GM23338 (cell line): ENCODE results near the gene SPTBN4. TPM values are rescaled to one million over a fixed set of nuclear protein-coding genes. Genes with fewer than 3 reads are reported as not detected.

ENCODE experiments used
- ATAC-seq: fragments of 200-7000 bp; cut with Tn5 transposase; 3 replicates; pipeline ENCODE4 v1.9.1; 2020
- DNase-seq: peaks from one replicate; pipeline ENCODE4 v3.0.0-alpha.2; 2015; ENCODE audit warnings: low spot score
- H2AFZ ChIP-seq: fragments of 200-600 bp; sonication (generic); 2 replicates; pipeline ENCODE4 v1.8.0; 2016; ENCODE audit warnings: antibody characterized with exemption, mild to moderate bottlenecking, moderate library complexity
- H3F3A ChIP-seq: fragments of 200-600 bp; sonication (generic); replicated peaks from 2 replicates; pipeline ENCODE4 v1.8.0; 2017; ENCODE audit warnings: antibody characterized with exemption, mixed run types, low read depth
- H3K27ac ChIP-seq: fragments of 200-600 bp; sonication (generic); 2 replicates; pipeline ENCODE4 v1.6.1; 2016; ENCODE audit warnings: low read depth
- H3K27me3 ChIP-seq: fragments of 200-600 bp; sonication (generic); 2 replicates; pipeline ENCODE4 v1.8.0; 2016; ENCODE audit warnings: mild to moderate bottlenecking, mixed run types, moderate library complexity; ENCODE audit not compliant: insufficient read depth
- H3K36me3 ChIP-seq: fragments of 200-600 bp; sonication (generic); 2 replicates; pipeline ENCODE4 v1.8.0; 2016; ENCODE audit warnings: mild to moderate bottlenecking; ENCODE audit not compliant: insufficient read depth
- H3K4me1 ChIP-seq: fragments of 200-600 bp; sonication (generic); 2 replicates; pipeline ENCODE4 v1.8.0; 2016; ENCODE audit warnings: mild to moderate bottlenecking, moderate library complexity; ENCODE audit not compliant: insufficient read depth
- H3K4me2 ChIP-seq: fragments of 200-600 bp; sonication (generic); 2 replicates; pipeline ENCODE4 v1.7.1; 2017; ENCODE audit warnings: mixed run types
- H3K4me3 ChIP-seq: fragments of 200-600 bp; sonication (generic); 2 replicates; pipeline ENCODE4 v1.6.1; 2016; ENCODE audit warnings: mixed run types
- H3K79me2 ChIP-seq: fragments of 200-600 bp; sonication (generic); replicated peaks from 2 replicates; pipeline ENCODE4 v1.8.0; 2017; ENCODE audit warnings: mild to moderate bottlenecking; ENCODE audit not compliant: insufficient read depth
- H3K9me2 ChIP-seq: fragments of 200-600 bp; sonication (generic); 2 replicates; pipeline ENCODE4 v1.8.0; 2017; ENCODE audit not compliant: insufficient read depth
- H4K20me1 ChIP-seq: fragments of 200-600 bp; sonication (generic); replicated peaks from 2 replicates; pipeline ENCODE4 v1.8.0; 2017; ENCODE audit warnings: mild to moderate bottlenecking; ENCODE audit not compliant: insufficient read depth
- H3K27ac Mint-ChIP-seq: 2 replicates; pipeline ENCODE4 v1.8.0; 2020; ENCODE audit warnings: inconsistent platforms, mild to moderate bottlenecking, moderate library complexity, mixed read lengths
- H3K27me3 Mint-ChIP-seq: 3 replicates; pipeline ENCODE4 v1.8.0; 2022; ENCODE audit warnings: low read depth, mild to moderate bottlenecking, moderate library complexity, mixed read lengths, inconsistent platforms; ENCODE audit not compliant: insufficient read depth, poor library complexity
- H3K36me3 Mint-ChIP-seq: 3 replicates; pipeline ENCODE4 v1.8.0; 2021; ENCODE audit warnings: low read depth, mild to moderate bottlenecking, inconsistent platforms, moderate library complexity, mixed read lengths
- H3K4me1 Mint-ChIP-seq: 3 replicates; pipeline ENCODE4 v1.8.0; 2020; ENCODE audit warnings: mild to moderate bottlenecking, inconsistent platforms, mixed read lengths
- H3K4me3 Mint-ChIP-seq: 3 replicates; pipeline ENCODE4 v1.8.0; 2021; ENCODE audit warnings: moderate library complexity, mild to moderate bottlenecking, inconsistent platforms, mixed read lengths
- H3K9me3 Mint-ChIP-seq: 3 replicates; pipeline ENCODE4 v1.8.0; 2020; ENCODE audit warnings: moderate library complexity, mild to moderate bottlenecking, inconsistent platforms, mixed read lengths
- CREB1 ChIP-seq: fragments of 250-450 bp; sonication (Bioruptor Pico); IDR thresholded peaks from 2 replicates; pipeline ENCODE4 v1.5.0; 2020; ENCODE audit warnings: low read depth, mild to moderate bottlenecking, moderate library complexity
- EZH2 ChIP-seq: fragments of 200-600 bp; sonication (generic); IDR thresholded peaks from one replicate; pipeline ENCODE4 v1.8.0; 2017; ENCODE audit warnings: antibody characterized with exemption, mild to moderate bottlenecking, low read depth; ENCODE audit not compliant: unreplicated experiment
- EZH2phosphoT487 ChIP-seq: fragments of 200-600 bp; sonication (generic); IDR thresholded peaks from one replicate; pipeline ENCODE4 v1.8.1; 2018; ENCODE audit warnings: antibody characterized with exemption; ENCODE audit not compliant: unreplicated experiment
- JUNB ChIP-seq: IDR thresholded peaks from one replicate; pipeline ENCODE4 v1.6.1; 2016; ENCODE audit warnings: antibody characterized with exemption; ENCODE audit not compliant: unreplicated experiment
- NANOG ChIP-seq: IDR thresholded peaks from 2 replicates; pipeline ENCODE4 v1.6.1; 2016; ENCODE audit warnings: antibody characterized with exemption, borderline replicate concordance
- POLR2AphosphoS5 ChIP-seq: IDR thresholded peaks from 2 replicates; pipeline ENCODE4 v1.6.1; 2016; ENCODE audit warnings: antibody characterized with exemption, low read depth
- STAT1 ChIP-seq: IDR thresholded peaks from one replicate; pipeline ENCODE4 v1.6.1; 2016; ENCODE audit warnings: antibody characterized with exemption; ENCODE audit not compliant: unreplicated experiment
- ZNF114 ChIP-seq: fragments of 250-450 bp; sonication (Bioruptor Pico); IDR thresholded peaks from 2 replicates; pipeline ENCODE4 v1.5.0; 2020; ENCODE audit warnings: mild to moderate bottlenecking, moderate library complexity
- ZNF331 ChIP-seq: fragments of 250-450 bp; sonication (Bioruptor Pico); IDR thresholded peaks from 2 replicates; pipeline ENCODE4 v1.5.0; 2020; ENCODE audit warnings: low read depth, mild to moderate bottlenecking, moderate library complexity
- ZNF462 ChIP-seq: fragments of 250-450 bp; sonication (Bioruptor Pico); IDR thresholded peaks from 2 replicates; pipeline ENCODE4 v1.5.0; 2020; ENCODE audit warnings: mild to moderate bottlenecking, moderate library complexity
- polyA plus RNA-seq: library from polyadenylated mRNA; unstranded; fragments of >200 nt; fragmentation: Nextera tagmentation; extraction: Ambion mirVana; gene quantifications from 2 replicates; pipeline ENCODE4 v1.2.1, GENCODE V29; 2016
- total RNA-seq: library from RNA; depleted of rRNA; stranded (reverse); fragments of >200 nt; shearing (Covaris generic); gene quantifications from 2 replicates; pipeline ENCODE4 v1.2.3, GENCODE V29; 2014
- TF ChIP-seq, protein P1 (sequence below): IDR thresholded peaks from one replicate; pipeline ENCODE4 v1.6.1; 2018; ENCODE audit warnings: antibody characterized with exemption; ENCODE audit not compliant: unreplicated experiment
- TF ChIP-seq, protein P2 (sequence below): IDR thresholded peaks from 2 replicates; pipeline ENCODE4 v1.6.1; 2016; ENCODE audit warnings: antibody characterized with exemption

Gene SPTBN4
- total and polyA plus RNA-seq, 2 experiments from 2014 or later = 1.6 to 2.3 TPM

DNA sequence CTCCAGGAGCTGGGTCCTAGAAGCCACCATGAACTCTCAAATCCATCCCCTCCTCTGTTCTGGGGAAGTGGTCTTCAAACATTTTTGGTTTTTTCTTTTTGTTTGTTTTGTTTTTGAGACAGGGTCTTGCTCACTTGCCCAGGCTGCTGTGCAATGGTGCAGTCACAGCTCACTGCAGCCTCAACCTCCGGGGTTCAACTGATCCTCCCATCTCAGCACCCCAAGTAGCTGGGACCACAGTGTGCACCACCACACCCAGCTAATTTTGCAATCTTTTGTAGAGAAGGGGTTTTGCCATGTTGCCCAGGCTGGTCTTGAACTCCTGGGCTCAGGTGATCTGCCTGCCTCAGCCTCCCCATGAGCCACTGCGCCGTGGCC is 8.2 kb upstream of the SPTBN4 start:
- no peaks in the 10 kb centered on the region for H3K36me3 Mint-ChIP-seq
- no peaks in the 10 kb centered on the region for H3K9me2 ChIP-seq
- no peaks in the 10 kb centered on the region for H3K9me3 Mint-ChIP-seq
- H3K4me1 ChIP-seq = no peaks in the 10 kb centered on the region
- H3K27me3 ChIP-seq = no peaks in the 10 kb centered on the region
- no peaks in the 10 kb centered on the region for H3K36me3 ChIP-seq
- H2AFZ ChIP-seq = no peak overlapping the region
- DNase-seq (no peak), ATAC-seq (no peak)
- no peak overlapping the region for H3K4me2 ChIP-seq
- no peaks in the 10 kb centered on the region for H3K4me1 Mint-ChIP-seq
- no peaks in the 10 kb centered on the region for H4K20me1 ChIP-seq
- no peak overlapping the region for H3K27ac ChIP-seq
- no peak overlapping the region for H3K4me3 ChIP-seq
- H3K27ac Mint-ChIP-seq = no peak overlapping the region
- H3K79me2 ChIP-seq = no peaks in the 10 kb centered on the region
- H3F3A ChIP-seq = no peaks in the 10 kb centered on the region
- H3K4me3 Mint-ChIP-seq = no peak overlapping the region
- peaks cover 9% of the 10 kb centered on the region for H3K27me3 Mint-ChIP-seq
- TF ChIP-seq ZNF331 (CRISPR knock-in tag) = no peak
- TF ChIP-seq NANOG = no peak
- TF ChIP-seq CREB1 (CRISPR knock-in tag) = no peak
- TF ChIP-seq, protein P1, sequence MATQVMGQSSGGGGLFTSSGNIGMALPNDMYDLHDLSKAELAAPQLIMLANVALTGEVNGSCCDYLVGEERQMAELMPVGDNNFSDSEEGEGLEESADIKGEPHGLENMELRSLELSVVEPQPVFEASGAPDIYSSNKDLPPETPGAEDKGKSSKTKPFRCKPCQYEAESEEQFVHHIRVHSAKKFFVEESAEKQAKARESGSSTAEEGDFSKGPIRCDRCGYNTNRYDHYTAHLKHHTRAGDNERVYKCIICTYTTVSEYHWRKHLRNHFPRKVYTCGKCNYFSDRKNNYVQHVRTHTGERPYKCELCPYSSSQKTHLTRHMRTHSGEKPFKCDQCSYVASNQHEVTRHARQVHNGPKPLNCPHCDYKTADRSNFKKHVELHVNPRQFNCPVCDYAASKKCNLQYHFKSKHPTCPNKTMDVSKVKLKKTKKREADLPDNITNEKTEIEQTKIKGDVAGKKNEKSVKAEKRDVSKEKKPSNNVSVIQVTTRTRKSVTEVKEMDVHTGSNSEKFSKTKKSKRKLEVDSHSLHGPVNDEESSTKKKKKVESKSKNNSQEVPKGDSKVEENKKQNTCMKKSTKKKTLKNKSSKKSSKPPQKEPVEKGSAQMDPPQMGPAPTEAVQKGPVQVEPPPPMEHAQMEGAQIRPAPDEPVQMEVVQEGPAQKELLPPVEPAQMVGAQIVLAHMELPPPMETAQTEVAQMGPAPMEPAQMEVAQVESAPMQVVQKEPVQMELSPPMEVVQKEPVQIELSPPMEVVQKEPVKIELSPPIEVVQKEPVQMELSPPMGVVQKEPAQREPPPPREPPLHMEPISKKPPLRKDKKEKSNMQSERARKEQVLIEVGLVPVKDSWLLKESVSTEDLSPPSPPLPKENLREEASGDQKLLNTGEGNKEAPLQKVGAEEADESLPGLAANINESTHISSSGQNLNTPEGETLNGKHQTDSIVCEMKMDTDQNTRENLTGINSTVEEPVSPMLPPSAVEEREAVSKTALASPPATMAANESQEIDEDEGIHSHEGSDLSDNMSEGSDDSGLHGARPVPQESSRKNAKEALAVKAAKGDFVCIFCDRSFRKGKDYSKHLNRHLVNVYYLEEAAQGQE = no peak
- TF ChIP-seq STAT1 = no peak
- no peak for TF ChIP-seq EZH2phosphoT487
- TF ChIP-seq JUNB = no peak
- TF ChIP-seq POLR2AphosphoS5 = no peak
- TF ChIP-seq ZNF462 (CRISPR knock-in tag) = no peak
- TF ChIP-seq EZH2 = no peak
- TF ChIP-seq, protein P2, sequence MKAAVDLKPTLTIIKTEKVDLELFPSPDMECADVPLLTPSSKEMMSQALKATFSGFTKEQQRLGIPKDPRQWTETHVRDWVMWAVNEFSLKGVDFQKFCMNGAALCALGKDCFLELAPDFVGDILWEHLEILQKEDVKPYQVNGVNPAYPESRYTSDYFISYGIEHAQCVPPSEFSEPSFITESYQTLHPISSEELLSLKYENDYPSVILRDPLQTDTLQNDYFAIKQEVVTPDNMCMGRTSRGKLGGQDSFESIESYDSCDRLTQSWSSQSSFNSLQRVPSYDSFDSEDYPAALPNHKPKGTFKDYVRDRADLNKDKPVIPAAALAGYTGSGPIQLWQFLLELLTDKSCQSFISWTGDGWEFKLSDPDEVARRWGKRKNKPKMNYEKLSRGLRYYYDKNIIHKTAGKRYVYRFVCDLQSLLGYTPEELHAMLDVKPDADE = no peak
- TF ChIP-seq ZNF114 (CRISPR knock-in tag) = no peak
